SK-N-SH treated with all-trans-retinoic acid at 6 μM for 48 hours (cell line): Measurements from ENCODE around the gene TUBGCP2.

Experiments used
- CREB5 ChIP-seq: fragments of 250-450 bp; sonication (Bioruptor Pico); IDR thresholded peaks from 2 replicates; pipeline ENCODE4 v1.5.1; 2020; ENCODE audit warnings: low read depth, mild to moderate bottlenecking, moderate library complexity
- GLIS3 ChIP-seq: fragments of 250-450 bp; sonication (Bioruptor Pico); IDR thresholded peaks from 2 replicates; pipeline ENCODE4 v1.5.0; 2020; ENCODE audit warnings: mild to moderate bottlenecking, moderate library complexity
- POU6F1 ChIP-seq: fragments of 250-450 bp; sonication (Bioruptor Pico); IDR thresholded peaks from 2 replicates; pipeline ENCODE4 v1.8.0; 2021; ENCODE audit warnings: low read depth, mild to moderate bottlenecking, moderate library complexity, borderline replicate concordance
- PPARA ChIP-seq: fragments of 250-450 bp; sonication (Bioruptor Pico); IDR thresholded peaks from 2 replicates; pipeline ENCODE4 v1.5.0; 2020; ENCODE audit warnings: mild to moderate bottlenecking, borderline replicate concordance
- SNAI2 ChIP-seq: fragments of 250-450 bp; sonication (Bioruptor Pico); IDR thresholded peaks from 2 replicates; pipeline ENCODE4 v1.5.0; 2020; ENCODE audit warnings: mild to moderate bottlenecking, moderate library complexity
- TCF4 ChIP-seq: fragments of 250-450 bp; sonication (Bioruptor Pico); IDR thresholded peaks from 2 replicates; pipeline ENCODE4 v1.8.0; 2021; ENCODE audit warnings: mild to moderate bottlenecking, moderate library complexity, borderline replicate concordance
- ZNF70 ChIP-seq: fragments of 450-650 bp; formaldehyde crosslinking; IDR thresholded peaks from 2 replicates; pipeline ENCODE4 v1.5.0; 2020; ENCODE audit warnings: mild to moderate bottlenecking, moderate library complexity

- TF ChIP-seq CREB5 (CRISPR knock-in tag) (no peak), GLIS3 (CRISPR knock-in tag) (no peak), TCF4 (no peak), ZNF70 (CRISPR knock-in tag) (no peak), PPARA (CRISPR knock-in tag) (no peak), POU6F1 (CRISPR knock-in tag) (no peak), SNAI2 (CRISPR knock-in tag) (no peak)
Observed at GRCh38 chr10:133316732-133317131, 8.1 kb upstream of the TUBGCP2 start.
